ENCODE results near the gene GHRL.

GHRL gene

DNA sequence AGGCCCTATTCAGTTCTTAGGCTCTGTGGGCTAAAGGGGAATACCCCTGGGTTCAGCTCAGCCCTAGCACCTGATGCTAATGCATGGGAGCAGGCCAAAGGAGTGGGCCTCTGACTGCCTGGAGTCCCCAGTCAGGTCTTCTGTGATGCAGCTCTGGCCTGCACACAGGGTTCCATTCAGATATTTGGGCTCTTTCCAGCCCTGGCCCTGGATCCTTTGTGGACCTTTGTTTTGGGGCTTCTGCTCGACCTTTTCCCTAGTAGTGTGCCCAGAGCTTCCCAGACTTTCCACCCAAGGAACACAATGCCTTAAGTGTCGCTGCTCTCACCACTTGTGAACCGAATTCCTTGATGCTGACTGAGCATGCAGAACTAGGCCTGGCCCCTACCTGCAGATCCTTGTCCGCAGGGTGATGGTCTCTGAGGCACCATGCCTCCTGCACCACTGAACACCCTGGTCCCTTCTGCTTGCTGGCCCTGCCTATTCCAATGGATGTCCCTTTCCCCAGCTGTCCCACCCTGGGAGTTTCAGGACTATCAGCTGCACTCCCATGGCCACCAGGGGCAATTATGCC is 23.1 kb upstream of the GHRL start:
- Histone ChIP-seq H3K9me3 (ENCODE audit: control insufficient read depth, insufficient read depth, low read length) (no peaks in the 10 kb centered on the region), H3K4me1 (ENCODE audit: insufficient read depth, low read length) (no peaks in the 10 kb centered on the region), H3K9ac (ENCODE audit: low read depth, low read length) (no peak overlapping the region), H3K36me3 (ENCODE audit: insufficient read depth, low read length) (peaks cover 46% of the 10 kb centered on the region)

DNA sequence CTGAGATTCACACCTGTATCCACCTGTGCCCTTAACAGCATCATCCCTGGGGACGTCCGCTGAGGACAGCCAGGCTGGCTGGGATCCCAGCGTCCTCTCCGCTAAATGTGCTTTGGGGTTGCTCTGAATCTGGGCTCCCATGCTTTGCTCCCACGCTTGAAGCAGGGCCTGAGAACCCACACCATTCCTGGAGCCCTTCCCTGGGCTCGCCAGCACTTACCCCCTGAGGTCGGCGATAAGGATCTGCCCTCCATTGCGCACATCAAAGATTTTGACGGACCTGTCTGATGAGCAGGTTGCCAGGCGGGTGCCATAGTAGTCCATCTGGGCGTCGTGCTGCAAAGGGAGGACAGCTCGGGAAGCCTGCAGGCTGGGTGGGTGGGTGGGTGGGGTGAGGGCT is 22.4 kb upstream of the GHRL start:
- Histone ChIP-seq H3K4me1 (ENCODE audit: insufficient read depth, low read length) (no peaks in the 10 kb centered on the region), H3K9me3 (ENCODE audit: control insufficient read depth, insufficient read depth, low read length) (no peaks in the 10 kb centered on the region), H3K9ac (ENCODE audit: low read depth, low read length) (no peak overlapping the region), H3K36me3 (ENCODE audit: insufficient read depth, low read length) (peaks cover 46% of the 10 kb centered on the region)

DNA sequence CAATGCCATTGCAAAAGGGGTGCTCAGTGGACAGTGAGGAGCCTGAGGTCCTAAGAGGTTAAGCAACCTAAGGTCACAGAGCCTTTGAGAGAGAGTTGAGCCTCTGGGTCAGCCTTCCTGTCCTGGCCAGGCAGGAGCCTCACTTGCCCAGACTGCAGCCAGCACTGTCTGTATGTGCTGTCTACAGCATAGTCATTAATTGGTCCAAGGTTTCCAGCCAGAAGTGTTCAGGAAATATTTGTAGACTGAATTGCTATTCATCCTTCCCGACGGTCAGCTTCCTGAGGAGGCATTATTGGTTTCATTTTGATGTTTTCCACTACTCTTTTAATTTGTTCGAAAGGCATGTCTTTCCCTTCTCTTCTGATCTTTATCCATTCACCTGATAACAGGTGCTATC is 20.1 kb upstream of the GHRL start:
- Histone ChIP-seq H3K4me1 (ENCODE audit: insufficient read depth, low read length) (no peaks in the 10 kb centered on the region), H3K9ac (ENCODE audit: low read depth, low read length) (no peak overlapping the region), H3K9me3 (ENCODE audit: control insufficient read depth, insufficient read depth, low read length) (no peaks in the 10 kb centered on the region), H3K36me3 (ENCODE audit: insufficient read depth, low read length) (peaks cover 37% of the 10 kb centered on the region)

DNA sequence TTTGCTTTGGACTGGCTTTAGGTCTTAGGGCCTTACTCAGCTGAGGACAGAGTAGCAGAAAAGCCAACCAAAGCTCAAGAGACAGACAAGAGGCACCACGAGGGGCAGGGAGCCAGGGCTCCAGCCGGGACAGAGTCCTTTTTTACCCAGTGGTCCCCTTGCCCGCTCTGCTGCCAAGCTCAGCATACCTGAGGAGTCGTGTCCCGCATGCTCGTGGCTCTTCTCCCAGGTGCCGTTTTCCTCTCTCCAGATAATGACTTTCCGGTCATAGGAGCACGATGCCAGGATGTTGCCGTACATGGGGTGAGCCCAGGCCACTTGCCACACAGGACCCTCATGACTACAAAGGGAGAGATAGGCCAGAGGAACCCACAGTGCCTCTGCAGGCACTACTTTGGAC is 19.6 kb upstream of the GHRL start:
- Histone ChIP-seq H3K4me1 (ENCODE audit: insufficient read depth, low read length) (no peaks in the 10 kb centered on the region), H3K36me3 (ENCODE audit: insufficient read depth, low read length) (peaks cover 37% of the 10 kb centered on the region), H3K9ac (ENCODE audit: low read depth, low read length) (no peak overlapping the region), H3K9me3 (ENCODE audit: control insufficient read depth, insufficient read depth, low read length) (no peaks in the 10 kb centered on the region)

DNA sequence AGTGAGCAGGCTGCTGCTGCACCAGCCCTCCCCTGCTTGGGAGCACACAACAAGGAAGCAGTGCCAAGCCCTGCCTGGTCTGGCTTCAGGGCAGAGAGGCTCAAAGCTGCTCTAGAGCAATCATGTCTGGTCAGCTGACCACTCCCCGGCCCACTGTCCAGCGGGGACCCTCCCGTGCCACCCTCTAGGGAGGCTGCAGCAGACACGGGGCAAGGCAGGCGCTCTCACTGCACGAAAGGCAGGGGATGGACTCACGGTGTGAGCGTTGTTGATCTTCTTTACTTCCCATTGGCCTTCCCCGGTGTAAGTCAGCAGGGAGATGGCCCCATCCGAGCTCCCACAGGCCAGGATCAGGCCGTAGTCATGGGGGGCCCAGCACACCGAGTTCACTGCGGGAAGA is 19.0 kb upstream of the GHRL start:
- no peaks in the 10 kb centered on the region for H3K4me1 ChIP-seq (ENCODE audit: insufficient read depth, low read length)
- no peaks in the 10 kb centered on the region for H3K9me3 ChIP-seq (ENCODE audit: control insufficient read depth, insufficient read depth, low read length)
- H3K9ac ChIP-seq (ENCODE audit: low read depth, low read length) = no peak overlapping the region
- H3K36me3 ChIP-seq (ENCODE audit: insufficient read depth, low read length) = peaks cover 39% of the 10 kb centered on the region

DNA sequence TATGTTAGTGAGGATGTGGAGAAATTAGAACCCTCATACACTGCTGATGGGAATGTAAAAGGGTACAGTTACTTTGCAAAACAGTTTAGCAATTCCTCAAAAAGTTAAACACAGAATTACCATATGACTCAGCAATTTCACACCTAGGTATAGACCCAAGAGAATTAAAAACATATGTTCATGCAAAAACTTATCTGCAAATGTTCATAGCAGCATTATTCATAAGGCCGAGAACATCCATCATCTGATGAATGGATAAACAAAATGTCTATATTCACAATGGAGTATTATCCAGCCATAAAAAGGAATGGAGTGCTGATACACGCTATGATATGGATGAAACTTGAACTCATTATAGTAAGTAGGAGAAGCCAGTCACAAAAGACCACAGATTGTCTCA is 17.8 kb upstream of the GHRL start:
- Histone ChIP-seq H3K9ac (ENCODE audit: low read depth, low read length) (no peak overlapping the region), H3K36me3 (ENCODE audit: insufficient read depth, low read length) (peaks cover 34% of the 10 kb centered on the region), H3K9me3 (ENCODE audit: control insufficient read depth, insufficient read depth, low read length) (no peaks in the 10 kb centered on the region), H3K4me1 (ENCODE audit: insufficient read depth, low read length) (no peaks in the 10 kb centered on the region)

DNA sequence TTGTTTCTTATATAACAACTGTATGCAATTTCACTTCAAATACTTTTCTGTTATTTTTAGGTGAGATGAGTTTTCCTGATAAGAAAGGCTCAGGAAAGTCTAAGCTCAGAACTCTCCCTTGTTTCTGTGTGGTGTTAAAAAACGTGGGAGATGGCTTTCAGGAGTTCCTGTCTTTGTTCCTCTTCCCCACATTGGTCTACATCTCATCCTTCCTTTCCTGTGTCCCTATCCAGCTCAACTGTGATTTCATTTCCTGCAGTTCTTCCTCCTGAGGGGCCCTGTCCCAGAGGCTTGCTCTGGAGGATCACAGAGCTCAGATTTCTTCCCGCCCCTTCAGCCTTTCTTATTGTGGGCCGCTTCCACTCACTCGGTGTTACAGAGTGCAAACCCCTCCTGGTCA is 17.0 kb upstream of the GHRL start:
- peaks cover 40% of the 10 kb centered on the region for H3K36me3 ChIP-seq (ENCODE audit: insufficient read depth, low read length)
- no peaks in the 10 kb centered on the region for H3K4me1 ChIP-seq (ENCODE audit: insufficient read depth, low read length)
- no peak overlapping the region for H3K9ac ChIP-seq (ENCODE audit: low read depth, low read length)
- no peaks in the 10 kb centered on the region for H3K9me3 ChIP-seq (ENCODE audit: control insufficient read depth, insufficient read depth, low read length)

DNA sequence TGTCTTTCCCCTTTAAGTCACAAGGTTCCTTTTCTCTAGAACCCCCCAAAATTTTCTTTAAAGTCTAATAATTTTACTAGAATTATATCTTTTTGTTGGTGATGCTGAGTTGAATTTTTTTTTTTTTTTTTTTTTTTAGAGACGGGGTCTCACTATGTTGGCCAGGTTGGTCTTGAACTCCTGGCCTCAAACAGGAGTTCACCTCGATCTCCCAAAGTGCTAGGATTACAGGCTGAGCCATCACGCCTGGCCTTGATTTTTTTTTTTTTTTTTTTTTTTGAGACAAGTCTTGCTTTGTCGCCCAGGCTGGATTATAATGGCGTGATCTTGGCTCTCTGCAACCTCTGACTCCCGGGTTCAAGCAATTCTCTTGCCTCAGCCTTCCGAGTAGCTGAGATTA is 15.9 kb upstream of the GHRL start:
- Histone ChIP-seq H3K9ac (ENCODE audit: low read depth, low read length) (no peak overlapping the region), H3K9me3 (ENCODE audit: control insufficient read depth, insufficient read depth, low read length) (no peaks in the 10 kb centered on the region), H3K4me1 (ENCODE audit: insufficient read depth, low read length) (no peaks in the 10 kb centered on the region), H3K36me3 (ENCODE audit: insufficient read depth, low read length) (peaks cover 44% of the 10 kb centered on the region)

DNA sequence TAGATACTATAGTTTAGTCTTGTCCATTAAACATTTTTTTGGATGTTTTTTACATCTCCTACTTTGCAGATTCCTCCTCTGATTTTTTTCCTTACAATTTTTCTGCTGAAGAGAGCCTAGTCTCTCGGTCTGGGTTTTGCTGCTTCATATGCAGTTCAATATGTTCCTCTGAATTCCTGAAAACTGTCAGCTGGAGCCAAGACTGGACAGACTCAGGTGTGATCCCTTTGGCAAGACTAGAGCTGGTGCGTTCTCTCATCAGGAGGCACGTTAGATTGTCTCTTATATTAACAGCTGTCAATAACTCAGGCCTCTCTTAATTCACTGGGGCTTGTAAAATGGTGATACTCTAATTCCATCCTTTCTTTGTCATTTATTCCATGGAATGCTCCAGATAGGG is 13.4 kb upstream of the GHRL start:
- Histone ChIP-seq H3K36me3 (ENCODE audit: insufficient read depth, low read length) (peaks cover 53% of the 10 kb centered on the region), H3K9me3 (ENCODE audit: control insufficient read depth, insufficient read depth, low read length) (no peaks in the 10 kb centered on the region), H3K4me1 (ENCODE audit: insufficient read depth, low read length) (no peaks in the 10 kb centered on the region)

DNA sequence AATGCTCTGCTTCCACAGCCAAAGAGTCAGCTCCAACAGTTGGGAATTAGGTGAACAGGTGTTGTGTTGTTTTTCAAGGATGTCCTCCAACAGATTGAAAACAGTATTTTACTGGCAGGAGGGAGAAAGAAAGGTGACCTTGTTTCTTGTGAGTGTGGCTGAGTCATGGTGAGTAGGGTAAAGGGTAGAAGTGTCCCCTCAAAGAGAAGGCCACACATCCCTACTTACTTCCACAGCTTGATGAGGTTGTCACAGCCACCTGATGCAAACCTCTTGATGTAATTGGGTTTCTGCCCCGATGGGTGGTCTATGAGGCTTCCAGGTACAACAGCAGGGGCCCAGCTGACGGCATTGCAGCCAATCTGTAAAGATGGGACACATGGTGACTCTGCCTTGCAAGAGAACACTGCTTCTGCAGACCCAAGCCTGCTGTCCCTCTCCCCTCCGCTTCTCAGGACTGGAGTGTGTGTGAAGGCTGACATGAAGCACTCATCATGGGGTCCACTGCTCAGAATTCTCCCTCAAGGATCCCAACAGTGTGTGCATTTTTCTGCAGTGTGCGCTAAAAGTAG is 12.7 kb upstream of the GHRL start:
- Histone ChIP-seq H3K9me3 (ENCODE audit: control insufficient read depth, insufficient read depth, low read length) (no peaks in the 10 kb centered on the region), H3K36me3 (ENCODE audit: insufficient read depth, low read length) (peaks cover 52% of the 10 kb centered on the region)

More for the DNA sequence above, 13.4 kb upstream of the GHRL start:
- H3K9ac ChIP-seq (ENCODE audit: low read depth, low read length) = no peak overlapping the region

DNA sequence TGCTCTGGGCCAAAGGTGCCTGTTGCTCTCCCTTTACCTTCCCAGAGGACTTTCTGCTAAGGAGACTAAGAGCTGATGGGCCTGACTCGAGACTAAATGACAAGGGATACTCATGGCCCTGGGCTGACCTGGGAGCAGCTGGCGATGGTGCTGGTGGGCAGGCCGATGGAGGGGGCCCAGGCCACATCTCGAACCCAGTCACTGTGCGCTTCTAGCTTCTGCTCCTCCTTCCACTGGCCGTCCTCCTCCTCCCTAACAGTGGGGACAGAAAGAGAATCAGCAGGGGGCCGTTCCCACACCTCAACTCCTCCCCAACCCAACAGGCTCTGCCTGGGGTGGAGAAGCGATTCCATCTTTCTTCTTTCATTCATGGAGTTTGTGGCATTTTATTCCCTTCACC is 12.2 kb upstream of the GHRL start:
- Histone ChIP-seq H3K9ac (ENCODE audit: low read depth, low read length) (no peak overlapping the region), H3K36me3 (ENCODE audit: insufficient read depth, low read length) (peaks cover 54% of the 10 kb centered on the region), H3K9me3 (ENCODE audit: control insufficient read depth, insufficient read depth, low read length) (no peaks in the 10 kb centered on the region), H3K4me1 (ENCODE audit: insufficient read depth, low read length) (no peaks in the 10 kb centered on the region)

More for the DNA sequence above, 12.7 kb upstream of the GHRL start:
- no peaks in the 10 kb centered on the region for H3K4me1 ChIP-seq (ENCODE audit: insufficient read depth, low read length)
- no peak overlapping the region for H3K9ac ChIP-seq (ENCODE audit: low read depth, low read length)

DNA sequence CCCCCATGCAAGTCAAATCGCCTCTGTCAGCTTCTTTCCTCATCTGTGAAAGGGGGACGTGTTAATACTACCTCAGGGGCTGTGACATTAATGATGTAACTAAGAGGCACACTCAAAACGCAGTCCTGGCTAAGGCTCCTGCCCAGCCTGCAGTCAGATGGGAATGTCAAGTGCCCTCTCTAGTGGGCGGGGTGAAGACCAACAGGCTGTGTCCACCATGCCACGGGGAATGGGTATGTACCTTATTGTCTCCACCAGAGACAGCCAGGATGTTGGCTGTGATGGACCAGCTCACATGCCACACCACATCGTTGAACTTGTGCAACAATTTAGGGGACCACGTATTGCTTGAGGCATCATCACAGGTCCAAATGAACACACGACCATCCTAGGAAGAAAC is 11.0 kb upstream of the GHRL start:
- Histone ChIP-seq H3K4me1 (ENCODE audit: insufficient read depth, low read length) (no peaks in the 10 kb centered on the region), H3K36me3 (ENCODE audit: insufficient read depth, low read length) (peaks cover 54% of the 10 kb centered on the region), H3K9ac (ENCODE audit: low read depth, low read length) (no peak overlapping the region), H3K9me3 (ENCODE audit: control insufficient read depth, insufficient read depth, low read length) (no peaks in the 10 kb centered on the region)

DNA sequence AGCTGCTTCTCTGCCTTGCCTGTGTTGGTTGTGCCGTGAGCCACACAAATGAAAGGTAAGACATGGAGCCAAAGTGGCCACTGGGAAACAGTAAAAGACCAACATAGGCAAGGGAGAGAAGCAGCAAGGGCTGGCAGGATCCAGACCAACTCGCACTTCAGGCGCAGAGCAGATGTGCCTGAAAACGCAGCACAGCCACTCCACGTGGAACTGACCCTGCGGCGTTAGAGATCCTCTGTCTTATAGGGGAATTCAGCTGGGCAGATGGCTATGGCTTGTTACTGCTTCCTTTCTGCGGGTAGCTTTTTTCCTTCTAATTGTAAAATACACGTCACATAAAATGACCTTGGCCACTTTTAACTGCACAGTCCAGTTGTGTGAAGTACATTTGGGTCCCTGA is 10.4 kb upstream of the GHRL start:
- no peak overlapping the region for H3K9ac ChIP-seq (ENCODE audit: low read depth, low read length)
- H3K36me3 ChIP-seq (ENCODE audit: insufficient read depth, low read length) = peaks cover 53% of the 10 kb centered on the region

DNA sequence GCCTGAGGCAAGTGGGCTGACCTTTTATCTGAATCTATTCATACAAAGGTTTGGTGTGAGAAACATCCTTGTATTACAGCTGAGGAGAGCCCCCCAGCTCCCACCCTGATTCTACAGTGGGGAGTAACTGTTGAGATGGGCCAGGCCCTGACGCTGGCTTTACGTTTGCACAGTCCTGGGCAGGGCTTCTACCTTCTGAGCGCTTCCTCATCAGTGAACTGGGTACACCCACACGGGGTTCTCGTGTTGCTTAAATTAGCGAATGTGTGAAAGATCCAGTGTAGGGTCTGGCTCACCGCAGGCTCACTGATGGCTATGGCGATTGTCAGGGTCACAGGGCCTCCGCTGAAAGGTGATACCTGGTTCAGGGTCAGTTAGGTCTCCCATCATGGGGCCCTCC is 7.3 kb upstream of the GHRL start:
- Histone ChIP-seq H3K9ac (ENCODE audit: low read depth, low read length) (no peak overlapping the region), H3K36me3 (ENCODE audit: insufficient read depth, low read length) (peaks cover 38% of the 10 kb centered on the region), H3K4me1 (ENCODE audit: insufficient read depth, low read length) (no peaks in the 10 kb centered on the region), H3K9me3 (ENCODE audit: control insufficient read depth, insufficient read depth, low read length) (no peaks in the 10 kb centered on the region)

More for the DNA sequence above, 10.4 kb upstream of the GHRL start:
- no peaks in the 10 kb centered on the region for H3K9me3 ChIP-seq (ENCODE audit: control insufficient read depth, insufficient read depth, low read length)
- H3K4me1 ChIP-seq (ENCODE audit: insufficient read depth, low read length) = no peaks in the 10 kb centered on the region

DNA sequence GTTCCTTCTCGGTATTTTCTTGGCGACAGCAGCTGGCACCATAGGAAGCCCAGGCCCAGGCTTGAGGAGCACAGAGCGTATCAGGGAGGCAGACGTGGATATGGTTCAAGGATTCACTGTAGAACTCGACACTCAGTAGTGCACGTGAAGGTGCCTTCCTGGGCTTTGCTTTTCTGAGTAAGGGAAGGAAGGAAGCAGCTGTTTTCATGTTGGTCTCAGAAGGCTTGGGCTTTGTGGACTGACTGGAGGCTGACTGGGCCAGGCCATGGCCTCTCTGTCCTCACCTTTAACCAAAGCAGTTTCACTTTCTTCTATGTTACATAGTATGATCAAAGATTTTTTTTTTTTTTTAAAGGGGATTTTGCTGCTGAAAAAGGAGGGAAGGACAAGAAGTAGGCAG is 6.9 kb upstream of the GHRL start:
- H3K9ac ChIP-seq (ENCODE audit: low read depth, low read length) = no peak overlapping the region
- no peaks in the 10 kb centered on the region for H3K9me3 ChIP-seq (ENCODE audit: control insufficient read depth, insufficient read depth, low read length)
- H3K4me1 ChIP-seq (ENCODE audit: insufficient read depth, low read length) = no peaks in the 10 kb centered on the region
- H3K36me3 ChIP-seq (ENCODE audit: insufficient read depth, low read length) = peaks cover 35% of the 10 kb centered on the region

DNA sequence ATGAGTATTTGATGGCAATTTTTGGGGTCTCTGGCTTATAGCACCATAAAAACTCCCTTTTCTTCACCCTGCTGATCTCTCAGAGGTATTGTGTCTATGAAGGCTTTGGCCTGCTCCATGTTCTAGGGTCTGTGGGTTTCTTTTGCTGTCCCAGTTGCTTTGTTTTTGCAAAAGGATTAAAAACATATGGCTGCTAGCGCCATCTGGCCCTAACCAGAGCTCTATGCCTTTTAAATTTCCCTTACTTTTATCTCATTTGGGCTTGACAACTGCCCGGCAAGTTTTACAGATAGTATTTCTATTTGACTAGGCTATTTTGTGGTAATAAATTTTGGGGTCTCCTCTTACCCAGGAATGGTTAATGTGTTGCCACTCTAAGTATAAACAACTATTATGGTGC is 6.4 kb upstream of the GHRL start:
- no peak overlapping the region for H3K9ac ChIP-seq (ENCODE audit: low read depth, low read length)
- H3K36me3 ChIP-seq (ENCODE audit: insufficient read depth, low read length) = peaks cover 30% of the 10 kb centered on the region
- H3K9me3 ChIP-seq (ENCODE audit: control insufficient read depth, insufficient read depth, low read length) = no peaks in the 10 kb centered on the region
- no peaks in the 10 kb centered on the region for H3K4me1 ChIP-seq (ENCODE audit: insufficient read depth, low read length)

All from ES-I3 (cell line).